H1 (cell line): Measurements from ENCODE around the gene COL21A1. TPM values are rescaled to one million over a fixed set of nuclear protein-coding genes. Genes with fewer than 3 reads are reported as not detected.

ENCODE experiments used
- CTCF ChIA-PET: fragments of 300-600 bp; sonication (Branson Sonifier 250); formaldehyde crosslinking; loops from one replicate; lab custom pipeline; 2021; ENCODE audit not compliant: partially characterized antibody; lab: Charles Lee
- POLR2A ChIA-PET: fragments of 300-600 bp; sonication (Branson Sonifier 250); formaldehyde crosslinking; loops from one replicate; lab custom pipeline; 2021; ENCODE audit warnings: inconsistent platforms; ENCODE audit not compliant: partially characterized antibody; lab: Charles Lee
- DNase-seq, 2 experiments: peaks; one replicate each; pipeline versions ENCODE4 v3.0.0 to v3.0.0-alpha.2; 2010 to 2022; ENCODE audit warnings: low spot score in 2 of 2, low read depth in 1 of 2, mixed read lengths in 1 of 2
- FAIRE-seq: peaks from 2 replicates; lab custom pipeline; 2011; peaks lifted over from hg19 to GRCh38; lab: Jason Lieb, UNC
- H2AFZ ChIP-seq: 2 replicates; pipeline ENCODE4 v1.8.1; 2012; ENCODE audit warnings: low read length, inconsistent platforms
- H2AK5ac ChIP-seq: 2 replicates; pipeline ENCODE4 v1.6.1; 2013; ENCODE audit warnings: low read depth, low read length
- H2BK120ac ChIP-seq: replicated peaks from 2 replicates; pipeline ENCODE3; 2013; ENCODE audit warnings: low read depth, low read length, inconsistent platforms
- H2BK12ac ChIP-seq: 2 replicates; pipeline ENCODE4 v1.6.1; 2013; ENCODE audit warnings: low read depth, low read length
- H2BK15ac ChIP-seq: 2 replicates; pipeline ENCODE4 v1.6.1; 2013; ENCODE audit warnings: low read length
- H2BK20ac ChIP-seq: 2 replicates; pipeline ENCODE4 v1.6.1; 2013; ENCODE audit warnings: low read length
- H2BK5ac ChIP-seq: 2 replicates; pipeline ENCODE4 v1.6.1; 2013; ENCODE audit warnings: low read depth, low read length
- H3K14ac ChIP-seq: 2 replicates; pipeline ENCODE4 v1.6.1; 2013; ENCODE audit warnings: inconsistent platforms; ENCODE audit not compliant: insufficient read length
- H3K18ac ChIP-seq: 2 replicates; pipeline ENCODE4 v1.6.1; 2013; ENCODE audit warnings: low read length; ENCODE audit errors: extremely low read depth
- H3K23ac ChIP-seq: 2 replicates; pipeline ENCODE4 v1.6.1; 2013; ENCODE audit warnings: inconsistent platforms; ENCODE audit not compliant: insufficient read length
- H3K23me2 ChIP-seq: 2 replicates; pipeline ENCODE4 v1.6.1; 2013; ENCODE audit warnings: low read depth, low read length
- H3K27ac ChIP-seq: 2 replicates; pipeline ENCODE4 v1.6.1; 2011; ENCODE audit warnings: low read depth, low read length, inconsistent platforms
- H3K27me3 ChIP-seq, 4 experiments: replicated peaks in 1 of 4; 1 replicate in 1 of 4; 2 replicates in 3 of 4; pipeline versions ENCODE4 v1.6.1 to v1.8.1; 2011 to 2013; ENCODE audit warnings: low read length in 3 of 4, mild to moderate bottlenecking in 3 of 4, inconsistent platforms in 2 of 4, mixed read lengths in 2 of 4, moderate library complexity in 1 of 4; ENCODE audit not compliant: control insufficient read depth in 3 of 4, insufficient read depth in 3 of 4; ENCODE audit errors: extremely low read depth in 1 of 4
- H3K36me3 ChIP-seq, 4 experiments: 2 replicates each; pipeline versions ENCODE4 v1.6.1 to v1.8.1; 2011 to 2013; ENCODE audit warnings: mild to moderate bottlenecking in 4 of 4, low read length in 3 of 4, moderate library complexity in 2 of 4, control low read depth in 1 of 4, inconsistent platforms in 1 of 4; ENCODE audit not compliant: insufficient read depth in 4 of 4, control insufficient read depth in 2 of 4
- H3K4ac ChIP-seq: replicated peaks from 2 replicates; pipeline ENCODE3; 2013; ENCODE audit warnings: low read length, low read depth, mixed read lengths, inconsistent platforms; ENCODE audit not compliant: insufficient read length
- H3K4me1 ChIP-seq, 4 experiments: replicated peaks in 1 of 4; 1 replicate in 1 of 4; 2 replicates in 3 of 4; pipeline versions ENCODE4 v1.6.1 to v1.8.1; 2011 to 2013; ENCODE audit warnings: low read length in 3 of 4, inconsistent platforms in 2 of 4, mixed read lengths in 1 of 4; ENCODE audit not compliant: insufficient read depth in 4 of 4, control insufficient read depth in 3 of 4
- H3K4me2 ChIP-seq, 2 experiments: 2 replicates each; pipeline versions ENCODE4 v1.6.1 to v1.8.1; 2011 to 2013; ENCODE audit warnings: low read depth in 2 of 2, low read length in 2 of 2, control low read depth in 1 of 2, inconsistent platforms in 1 of 2, mild to moderate bottlenecking in 1 of 2; ENCODE audit not compliant: insufficient read depth in 1 of 2
- H3K4me3 ChIP-seq, 4 experiments: fragments of 200-600, 300-600 bp in 1 of 4; sonication (generic), shearing (Covaris generic), sonication (Bioruptor Twin) in 1 of 4; 2 replicates each; pipeline versions ENCODE4 v1.5.1 to v1.8.1; 2011 to 2016; ENCODE audit warnings: low read length in 4 of 4, low read depth in 3 of 4, control low read depth in 2 of 4, inconsistent platforms in 2 of 4, mild to moderate bottlenecking in 2 of 4, mixed read lengths in 1 of 4, moderate library complexity in 1 of 4; ENCODE audit not compliant: insufficient read depth in 2 of 4; ENCODE audit errors: extremely low read depth in 1 of 4
- H3K56ac ChIP-seq: replicated peaks from 2 replicates; pipeline ENCODE3; 2013; ENCODE audit warnings: low read depth, mild to moderate bottlenecking, mixed read lengths, low read length, inconsistent platforms; ENCODE audit not compliant: insufficient read length
- H3K79me1 ChIP-seq: 2 replicates; pipeline ENCODE4 v1.6.1; 2013; ENCODE audit warnings: low read depth, low read length, control low read depth
- H3K79me2 ChIP-seq, 2 experiments: 2 replicates each; pipeline versions ENCODE4 v1.6.1 to v1.8.1; 2012 to 2013; ENCODE audit warnings: low read length in 2 of 2, mild to moderate bottlenecking in 2 of 2, inconsistent platforms in 1 of 2; ENCODE audit not compliant: insufficient read depth in 2 of 2, control insufficient read depth in 1 of 2
- H3K9ac ChIP-seq, 4 experiments: replicated peaks in 1 of 4; 1 replicate in 1 of 4; 2 replicates in 3 of 4; pipeline versions ENCODE4 v1.6.1 to v1.8.1; 2011 to 2013; ENCODE audit warnings: low read depth in 3 of 4, low read length in 3 of 4, control low read depth in 2 of 4, mild to moderate bottlenecking in 2 of 4, moderate library complexity in 2 of 4, inconsistent platforms in 1 of 4; ENCODE audit errors: extremely low read depth in 1 of 4
- H3K9me3 ChIP-seq, 2 experiments: 2 replicates each; pipeline versions ENCODE4 v1.6.1 to v1.8.1; 2012 to 2013; ENCODE audit warnings: mild to moderate bottlenecking in 2 of 2, moderate library complexity in 2 of 2, control low read depth in 1 of 2, inconsistent platforms in 1 of 2, low read depth in 1 of 2, low read length in 1 of 2, mixed read lengths in 1 of 2; ENCODE audit not compliant: insufficient read depth in 2 of 2
- H4K20me1 ChIP-seq, 2 experiments: replicated peaks in 1 of 2; 2 replicates each; pipeline versions ENCODE3 to v1.8.1; 2011 to 2013; ENCODE audit warnings: inconsistent platforms in 2 of 2, low read length in 2 of 2, mild to moderate bottlenecking in 1 of 2; ENCODE audit not compliant: insufficient read depth in 2 of 2, control insufficient read depth in 1 of 2
- H4K5ac ChIP-seq: 2 replicates; pipeline ENCODE4 v1.6.1; 2013; ENCODE audit warnings: low read length, low read depth, mixed read lengths, inconsistent platforms; ENCODE audit not compliant: insufficient read length
- H4K8ac ChIP-seq: 2 replicates; pipeline ENCODE4 v1.8.0; 2013; ENCODE audit warnings: mild to moderate bottlenecking, moderate library complexity, low read length, inconsistent platforms; ENCODE audit not compliant: insufficient read depth; ENCODE audit errors: extremely low read depth
- H4K91ac ChIP-seq: replicated peaks from 2 replicates; pipeline ENCODE3; 2013; ENCODE audit warnings: low read length, mixed read lengths, inconsistent platforms; ENCODE audit not compliant: insufficient read length
- BRCA1 ChIP-seq: IDR thresholded peaks from 2 replicates; pipeline ENCODE4 v1.6.1; 2012; ENCODE audit warnings: low read depth, low read length, improper control_type of control experiment
- RXRA ChIP-seq: IDR thresholded peaks from 2 replicates; pipeline ENCODE4 v1.6.1; 2011; ENCODE audit warnings: low read depth, mild to moderate bottlenecking, low read length, moderate library complexity; ENCODE audit not compliant: insufficient read depth
- SP1 ChIP-seq: IDR thresholded peaks from 2 replicates; pipeline ENCODE4 v1.6.1; 2011; ENCODE audit warnings: low read depth, low read length
- WGBS, 2 experiments: shearing (Covaris generic) in 1 of 2; methylation state at CpG; one replicate each; pipeline versions ENCODE4 v1.1.6 to v1.1.7; 2013 to 2015; ENCODE audit warnings: low lambda C conversion rate in 2 of 2, mixed read lengths in 2 of 2, inconsistent platforms in 1 of 2, low coverage in 1 of 2, missing lambda C conversion rate in 1 of 2; ENCODE audit not compliant: insufficient replicate concordance in 2 of 2, insufficient coverage in 1 of 2, insufficient read length in 1 of 2; ENCODE audit errors: extremely low coverage in 1 of 2, missing lambda C conversion rate in 1 of 2; 5-methylcytosine and 5-hydroxymethylcytosine counted together
- polyA plus RNA-seq, 7 experiments: library from polyadenylated mRNA; depleted of rRNA in 3 of 7; stranded (reverse) in 5 of 7; unstranded in 2 of 7; fragments of >200 nt in 5 of 7; fragments of 200-250 nt in 2 of 7; gene quantifications; 1 replicate in 5 of 7; 2 replicates in 1 of 7; 4 replicates in 1 of 7; pipeline versions ENCODE4 v1.2.1 to v1.2.3, GENCODE V29; 2011 to 2013; ENCODE audit warnings: missing spikeins in 2 of 7, mixed read lengths in 2 of 7
- total RNA-seq: library from RNA; stranded (reverse); fragmentation: NEBNext Ultra II Directional; extraction: Animal tissue kit (Norgen Biotek cat#: 25700); gene quantifications from 2 replicates; pipeline ENCODE4 v1.2.1, GENCODE V29; 2021

The COL21A1 gene
- total and polyA plus RNA-seq, 2 of the 8 experiments (the other 6 are each of a cell fraction or from before 2014, with no cell fraction given) = 1.6 to 3.4 TPM

DNA sequence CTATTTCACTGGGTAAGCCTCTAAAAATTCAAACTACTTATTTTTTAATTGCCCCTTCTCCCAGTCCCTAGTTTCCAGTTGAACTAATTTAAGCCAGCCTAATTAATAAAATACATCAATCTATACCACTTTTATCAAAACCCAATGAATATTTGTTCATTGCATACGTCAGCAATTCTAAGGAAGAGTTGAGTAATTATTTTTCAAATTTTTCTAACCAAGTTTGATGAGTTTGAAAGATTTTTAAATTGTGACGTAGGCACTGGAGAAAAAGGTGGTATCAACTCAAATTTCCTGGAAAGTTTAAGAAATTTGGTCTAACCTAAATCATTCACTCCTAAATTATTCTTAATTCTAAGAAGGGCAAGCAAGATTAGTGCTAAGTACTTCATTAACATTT lies 35.7 kb downstream of the COL21A1 start:
- H3K23ac ChIP-seq = no peak overlapping the region
- no peak overlapping the region for H3K4me3 ChIP-seq
- no peak overlapping the region for H2AFZ ChIP-seq
- H2BK120ac ChIP-seq = no peak overlapping the region
- H4K5ac ChIP-seq = no peak overlapping the region
- H3K9ac ChIP-seq = no peak overlapping the region
- H4K20me1 ChIP-seq = no peaks in the 10 kb centered on the region
- no peak overlapping the region for H4K8ac ChIP-seq
- H3K27me3 ChIP-seq = no peaks in the 10 kb centered on the region
- no peak overlapping the region for H2BK20ac ChIP-seq
- no peaks in the 10 kb centered on the region for H3K9me3 ChIP-seq
- H3K27ac ChIP-seq = no peak overlapping the region
- H3K14ac ChIP-seq = no peak overlapping the region
- ChIA-PET CTCF (no interaction called here), POLR2A (no interaction called here)
- WGBS, 2 experiments = 71% methylated on average over 2 of the region's 2 CpGs; no CpG with 5 or more reads in 1 of the 2 experiments
- H3K4ac ChIP-seq = no peak overlapping the region
- H4K91ac ChIP-seq = no peak overlapping the region
- H3K4me2 ChIP-seq = no peak overlapping the region
- TF ChIP-seq RXRA (no peak), SP1 (no peak), BRCA1 (no peak)
- TF ChIP-seq, all 59 proteins: peak for 0
- Histone ChIP-seq H2BK12ac (no peak overlapping the region), H3K23me2 (no peaks in the 10 kb centered on the region), H3K56ac (no peak overlapping the region), H2BK15ac (no peak overlapping the region), H2AK5ac (no peak overlapping the region), H3K79me1 (no peaks in the 10 kb centered on the region), H3K4me1 (no peaks in the 10 kb centered on the region), H2BK5ac (no peak overlapping the region), H3K79me2 (no peaks in the 10 kb centered on the region), H3K36me3 (no peaks in the 10 kb centered on the region), H3K18ac (no peak overlapping the region)
- no peak for DNase-seq
- FAIRE-seq = no peak
